Anterior cingulate cortex (tissue), 58 donors: ENCODE data around the gene PER2.
"Not testable (repeated sequence)": the region's sequence is repeated elsewhere in the genome, so short reads cannot be mapped to it uniquely, and the experiment has no call there.

Experiments used
- DNase-seq, 58 donors: peaks; one replicate each; lab custom pipeline; 2025; lab: John Stamatoyannopoulos, UW

Gene PER2, protein sequence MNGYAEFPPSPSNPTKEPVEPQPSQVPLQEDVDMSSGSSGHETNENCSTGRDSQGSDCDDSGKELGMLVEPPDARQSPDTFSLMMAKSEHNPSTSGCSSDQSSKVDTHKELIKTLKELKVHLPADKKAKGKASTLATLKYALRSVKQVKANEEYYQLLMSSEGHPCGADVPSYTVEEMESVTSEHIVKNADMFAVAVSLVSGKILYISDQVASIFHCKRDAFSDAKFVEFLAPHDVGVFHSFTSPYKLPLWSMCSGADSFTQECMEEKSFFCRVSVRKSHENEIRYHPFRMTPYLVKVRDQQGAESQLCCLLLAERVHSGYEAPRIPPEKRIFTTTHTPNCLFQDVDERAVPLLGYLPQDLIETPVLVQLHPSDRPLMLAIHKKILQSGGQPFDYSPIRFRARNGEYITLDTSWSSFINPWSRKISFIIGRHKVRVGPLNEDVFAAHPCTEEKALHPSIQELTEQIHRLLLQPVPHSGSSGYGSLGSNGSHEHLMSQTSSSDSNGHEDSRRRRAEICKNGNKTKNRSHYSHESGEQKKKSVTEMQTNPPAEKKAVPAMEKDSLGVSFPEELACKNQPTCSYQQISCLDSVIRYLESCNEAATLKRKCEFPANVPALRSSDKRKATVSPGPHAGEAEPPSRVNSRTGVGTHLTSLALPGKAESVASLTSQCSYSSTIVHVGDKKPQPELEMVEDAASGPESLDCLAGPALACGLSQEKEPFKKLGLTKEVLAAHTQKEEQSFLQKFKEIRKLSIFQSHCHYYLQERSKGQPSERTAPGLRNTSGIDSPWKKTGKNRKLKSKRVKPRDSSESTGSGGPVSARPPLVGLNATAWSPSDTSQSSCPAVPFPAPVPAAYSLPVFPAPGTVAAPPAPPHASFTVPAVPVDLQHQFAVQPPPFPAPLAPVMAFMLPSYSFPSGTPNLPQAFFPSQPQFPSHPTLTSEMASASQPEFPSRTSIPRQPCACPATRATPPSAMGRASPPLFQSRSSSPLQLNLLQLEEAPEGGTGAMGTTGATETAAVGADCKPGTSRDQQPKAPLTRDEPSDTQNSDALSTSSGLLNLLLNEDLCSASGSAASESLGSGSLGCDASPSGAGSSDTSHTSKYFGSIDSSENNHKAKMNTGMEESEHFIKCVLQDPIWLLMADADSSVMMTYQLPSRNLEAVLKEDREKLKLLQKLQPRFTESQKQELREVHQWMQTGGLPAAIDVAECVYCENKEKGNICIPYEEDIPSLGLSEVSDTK (N-terminal part only)

DNA sequence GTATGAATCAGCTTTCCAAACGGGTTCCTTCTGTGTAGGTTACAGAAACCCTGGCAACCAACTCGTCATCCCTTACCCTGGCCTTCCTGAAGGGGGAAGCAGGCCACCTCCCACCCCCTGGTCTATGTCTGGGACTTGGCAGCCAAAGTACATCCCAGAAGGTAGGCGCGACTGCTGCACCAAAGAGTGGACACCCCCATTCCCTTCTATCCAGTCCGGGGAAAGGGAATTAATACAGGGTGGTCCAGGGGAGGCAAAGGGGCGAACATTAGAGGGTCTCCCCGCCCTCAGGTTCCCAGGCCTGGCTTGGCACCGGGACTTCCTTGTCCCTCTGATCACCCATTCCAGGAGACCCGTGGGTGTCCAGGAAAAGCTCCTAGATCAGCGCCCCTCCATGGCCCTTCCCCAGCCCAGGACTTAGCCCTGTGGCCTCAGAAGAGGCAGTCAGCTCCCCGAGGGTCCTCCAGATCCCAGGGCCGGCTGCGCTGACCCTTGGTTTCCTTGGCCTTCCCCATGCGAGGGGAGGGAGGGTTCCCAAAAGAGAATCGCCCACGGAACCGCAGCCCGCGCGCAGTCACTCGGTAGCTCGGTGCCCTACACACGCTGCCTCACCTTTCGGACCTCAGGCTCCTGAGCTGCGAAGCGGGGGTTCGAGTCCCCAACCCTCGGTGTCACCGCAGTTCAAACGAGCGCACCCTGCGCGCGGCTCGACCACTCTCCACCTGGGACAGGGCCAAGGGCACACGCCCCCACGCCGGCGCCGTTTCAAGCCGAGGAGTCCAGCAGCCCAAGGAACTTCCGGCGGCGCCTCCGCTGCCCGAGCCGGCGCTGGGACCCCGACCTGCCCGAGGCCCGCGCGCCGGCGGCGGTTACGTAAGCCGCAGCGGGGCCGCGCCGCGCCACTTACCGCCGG is at the start of gene PER2:
TSS of gene PER2 (minus strand) at position 874 of the 913 bp plus-strand sequence. CDS start 10,674 bp downstream, outside the sequence.
- DNase-seq: peak in 44 of 58 donors; percentile 17 to 74 (median 44)

DNA sequence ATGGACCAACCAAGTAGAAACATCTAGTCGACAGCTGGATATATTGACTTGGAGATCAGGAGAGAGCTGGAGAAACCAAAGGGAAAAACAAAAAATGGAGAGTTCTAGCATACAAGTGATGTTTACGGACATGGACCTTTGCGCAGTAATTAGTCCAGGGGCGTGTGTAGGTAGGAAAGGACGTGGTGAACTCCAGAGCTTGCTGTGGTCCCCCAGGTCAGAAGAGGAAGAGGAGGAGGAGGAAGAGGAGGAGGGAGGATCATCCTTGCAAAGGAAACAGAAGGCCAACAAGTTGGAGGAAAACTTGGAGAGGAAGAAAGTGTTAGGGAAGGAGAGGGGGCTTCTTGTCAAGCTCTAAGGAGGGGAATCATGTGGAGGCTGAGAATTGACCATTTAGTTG is 49.4 kb upstream of the PER2 start:
- no peak for DNase-seq

DNA sequence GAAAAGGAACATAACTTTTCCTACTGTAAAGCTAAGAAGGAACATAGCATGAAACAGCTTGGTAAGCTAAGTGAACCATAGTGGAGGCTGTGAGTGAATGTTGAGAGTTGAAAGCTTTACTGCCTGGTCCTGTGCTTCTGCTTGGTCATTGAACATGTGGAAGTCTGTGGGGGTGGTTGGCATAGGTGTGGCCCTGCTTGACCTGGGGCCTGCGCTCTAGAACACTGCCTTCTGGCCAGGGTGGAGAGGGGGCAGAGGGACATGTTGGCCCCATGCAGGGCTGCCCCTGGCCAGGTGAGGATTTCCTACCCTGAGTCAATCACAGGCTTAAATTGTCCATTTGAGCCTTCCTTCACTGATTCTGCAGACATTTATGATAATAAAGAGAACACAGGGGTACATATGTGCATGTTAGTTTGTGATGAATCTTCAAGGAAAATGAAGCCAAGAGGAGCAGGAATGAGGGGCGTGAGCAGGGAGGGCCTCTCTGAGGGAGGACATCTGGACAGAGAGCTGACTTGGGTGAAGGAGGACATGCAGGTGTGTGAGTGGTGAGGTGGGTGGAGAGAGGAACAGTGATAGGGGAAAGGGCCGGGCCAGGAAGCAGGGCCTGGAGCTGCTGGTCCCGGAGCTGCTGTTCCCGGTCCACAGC is 48.5 kb upstream of the PER2 start:
- DNase-seq: no peak

DNA sequence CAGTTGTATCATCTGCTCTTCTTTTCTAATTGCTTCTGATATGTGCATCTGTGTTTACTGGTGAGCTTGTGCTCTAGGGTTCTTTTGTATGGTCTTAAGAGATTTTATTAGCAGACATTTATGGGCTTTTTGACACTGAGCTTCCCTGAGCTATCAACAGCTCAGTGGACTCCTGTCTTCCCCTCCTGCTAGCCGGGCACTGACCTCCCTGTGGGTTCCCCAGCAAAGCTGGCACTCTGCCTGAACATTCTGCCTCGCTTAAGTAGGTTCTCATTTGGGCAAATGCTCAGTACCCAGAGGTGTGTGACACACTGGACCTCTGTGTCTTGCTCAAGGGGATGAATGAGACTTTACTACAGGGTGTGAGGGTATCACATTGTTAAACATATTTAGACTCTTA is 47.7 kb upstream of the PER2 start:
- no peak for DNase-seq

DNA sequence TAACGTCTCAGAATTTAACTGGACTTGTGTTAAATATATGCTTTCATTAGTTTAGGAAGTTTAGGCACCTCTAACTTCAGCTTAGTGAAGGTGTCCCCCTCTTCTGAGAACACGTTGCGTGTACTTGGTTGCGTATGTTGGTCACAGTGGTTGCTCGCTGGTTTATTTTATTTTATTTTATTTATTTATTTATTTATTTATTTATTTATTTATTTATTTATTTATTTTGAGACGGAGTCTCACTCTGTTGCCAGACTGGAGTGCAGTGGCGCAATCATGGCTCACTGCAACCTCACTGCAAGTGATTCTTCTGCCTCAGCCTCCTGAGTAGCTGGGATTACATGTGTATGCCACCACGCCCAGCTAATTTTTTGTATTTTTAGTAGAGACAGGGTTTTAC is 47.2 kb upstream of the PER2 start:
- not testable (repeated sequence) for DNase-seq

DNA sequence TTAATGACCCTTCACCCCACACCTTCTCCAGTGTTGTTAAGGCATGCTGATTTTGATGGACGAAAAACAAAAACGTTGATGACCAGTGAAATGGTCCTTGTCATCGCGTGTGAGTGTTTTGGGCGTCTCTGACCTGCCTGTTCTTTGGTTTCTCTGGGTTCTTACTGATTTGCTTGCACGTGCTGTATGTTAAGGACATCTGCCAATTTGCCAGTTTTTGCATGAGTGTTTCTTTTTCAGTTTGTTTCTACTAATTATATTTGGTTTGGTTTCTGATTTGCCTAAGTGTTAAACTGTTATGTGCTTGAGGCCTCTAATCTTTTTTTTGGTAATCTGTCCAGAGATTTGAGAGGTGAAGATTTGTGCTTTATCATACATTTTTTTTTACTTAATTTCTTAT is 46.5 kb upstream of the PER2 start:
- no peak for DNase-seq

DNA sequence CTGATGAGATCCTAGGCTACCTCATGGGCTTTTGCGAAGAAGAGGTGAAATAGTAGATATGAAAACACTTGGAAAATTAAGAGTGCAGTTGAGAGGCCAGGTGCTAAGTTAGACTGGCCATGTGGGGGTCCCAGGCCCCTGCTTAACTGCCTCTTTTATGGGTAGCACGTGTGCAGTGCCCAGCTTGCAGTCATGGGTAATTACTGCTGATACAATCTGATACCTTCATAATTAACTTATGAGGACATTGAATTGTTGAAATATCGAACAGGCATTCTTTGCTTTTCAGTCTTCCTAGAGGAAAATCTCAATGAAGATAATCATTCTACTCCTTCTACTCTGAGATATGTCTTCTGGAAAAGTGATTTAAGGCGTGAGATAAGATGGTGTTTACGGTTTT is 43.5 kb upstream of the PER2 start:
- no peak for DNase-seq

DNA sequence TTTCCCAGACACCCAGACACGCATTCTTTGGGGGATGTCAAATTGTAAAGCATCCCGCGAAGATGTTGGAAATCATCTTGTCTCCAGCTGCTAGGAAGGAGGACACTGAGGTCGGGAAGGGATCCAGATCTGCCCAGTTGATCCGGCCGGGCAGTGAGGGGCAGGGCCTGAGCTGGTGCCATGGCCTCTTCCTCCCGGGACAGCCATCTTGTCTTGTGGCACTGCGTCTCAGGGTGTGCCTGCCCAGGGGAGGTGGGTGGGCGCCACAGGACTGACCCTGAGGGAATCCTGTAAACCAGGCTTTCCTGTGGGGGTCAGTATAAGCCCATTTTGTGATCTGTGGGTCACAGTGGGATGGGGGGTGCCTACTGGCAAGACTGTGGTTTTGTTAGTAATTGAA is 42.0 kb upstream of the PER2 start:
- DNase-seq: no peak

DNA sequence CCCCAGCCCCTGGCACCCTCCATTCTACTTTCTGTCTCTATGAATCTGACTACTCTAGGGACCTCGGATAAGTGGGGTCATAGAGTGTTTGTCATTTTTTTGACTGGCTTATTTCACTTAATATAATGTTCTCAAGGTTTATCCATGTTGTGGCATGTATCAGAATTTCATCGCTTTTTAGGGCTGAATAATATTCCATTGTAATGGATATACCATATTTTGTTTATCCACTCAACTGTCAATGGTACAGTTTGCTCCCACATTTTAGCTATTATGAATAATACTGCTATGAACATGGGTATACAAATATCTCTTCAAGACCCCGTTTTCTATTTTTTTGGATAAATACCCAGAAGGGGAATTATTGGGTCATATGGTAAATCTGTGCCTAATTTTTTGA is 39.3 kb upstream of the PER2 start:
- no peak for DNase-seq

DNA sequence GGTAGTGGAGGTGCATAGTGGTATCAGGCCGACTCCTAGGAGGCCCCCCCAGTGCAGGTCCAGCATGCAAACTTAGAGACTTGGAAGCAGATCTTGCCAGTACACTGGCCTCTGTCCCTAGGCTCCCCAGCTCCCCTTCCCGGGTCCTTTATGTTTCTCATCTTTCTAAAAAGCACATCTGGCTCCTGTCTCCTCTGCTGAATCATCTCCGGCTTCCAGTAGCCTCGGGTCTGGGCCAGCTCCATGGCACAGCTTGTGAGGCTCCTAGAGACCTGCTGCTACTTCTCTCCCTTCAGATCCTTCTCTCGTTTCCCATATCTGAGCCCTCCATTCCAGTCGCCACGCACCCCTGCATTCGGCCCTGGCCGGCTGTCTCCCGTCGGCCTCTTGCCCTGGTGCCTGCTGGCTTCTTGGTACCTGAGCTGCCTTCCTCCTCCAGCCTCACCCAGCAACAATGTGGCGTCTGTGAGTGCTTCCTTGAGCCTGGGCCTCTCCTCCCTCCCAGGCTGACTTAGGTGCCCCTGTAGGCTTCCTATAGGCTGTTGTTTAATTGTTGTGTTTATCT is 38.5 kb upstream of the PER2 start:
- DNase-seq: no peak

DNA sequence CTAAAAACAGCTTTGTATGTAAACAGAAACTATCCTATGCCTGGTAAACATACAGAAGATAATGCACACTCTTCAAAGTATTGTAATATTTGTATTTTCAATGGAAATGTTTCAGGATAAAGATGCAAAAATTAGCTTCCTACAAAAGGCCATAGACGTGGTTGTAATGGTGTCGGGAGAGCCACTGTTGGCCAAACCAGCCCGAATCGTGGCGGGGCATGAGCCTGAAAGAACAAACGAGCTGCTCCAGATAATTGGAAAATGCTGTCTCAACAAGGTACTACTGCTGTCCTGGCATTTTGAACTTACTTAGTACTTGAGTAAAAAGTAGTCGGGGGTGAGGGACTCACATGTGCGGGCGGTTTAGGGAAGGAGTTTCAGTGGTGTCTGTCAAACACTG is 37.3 kb upstream of the PER2 start:
- no peak for DNase-seq

DNA sequence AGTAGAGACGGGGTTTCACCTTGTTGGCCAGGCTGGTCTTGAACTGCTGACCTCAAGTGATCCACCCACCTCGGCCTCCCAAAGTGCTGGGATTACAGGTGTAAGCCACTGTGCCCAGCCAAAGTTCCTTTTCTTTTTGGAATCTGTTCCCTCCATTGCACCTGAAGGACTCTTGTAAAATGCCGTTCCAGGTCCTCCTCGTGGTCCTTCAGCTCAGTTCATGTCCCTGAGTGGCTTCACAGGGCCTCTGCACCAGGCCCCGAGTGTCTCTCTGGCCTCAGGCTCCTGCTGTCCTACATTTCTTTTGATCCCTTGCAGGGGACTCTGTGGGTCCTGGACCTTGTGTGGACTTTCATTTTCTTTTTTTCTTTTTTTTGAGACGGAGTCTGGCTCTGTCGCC is 35.8 kb upstream of the PER2 start:
- not testable (repeated sequence) for DNase-seq

DNA sequence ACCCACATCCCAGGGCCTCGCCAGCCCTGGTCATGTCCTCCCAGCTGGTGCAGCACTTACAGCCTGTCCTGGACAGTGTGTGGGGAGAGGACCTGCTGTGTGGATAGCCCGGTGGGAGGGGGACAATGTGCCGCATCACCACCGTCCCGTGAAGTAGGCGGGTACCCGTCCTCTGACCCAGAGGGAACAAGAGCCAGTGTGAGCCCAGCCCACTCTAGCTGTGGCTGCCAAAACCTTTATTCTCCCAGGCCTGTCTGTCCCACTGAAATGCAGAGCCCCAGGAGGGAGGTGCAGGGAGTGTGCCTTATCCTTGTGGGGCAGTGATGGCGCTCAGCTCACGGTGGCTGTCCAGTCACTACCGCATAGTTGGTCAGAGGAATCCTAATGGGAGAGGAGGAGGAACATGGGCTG is 33.6 kb upstream of the PER2 start:
- no peak for DNase-seq

DNA sequence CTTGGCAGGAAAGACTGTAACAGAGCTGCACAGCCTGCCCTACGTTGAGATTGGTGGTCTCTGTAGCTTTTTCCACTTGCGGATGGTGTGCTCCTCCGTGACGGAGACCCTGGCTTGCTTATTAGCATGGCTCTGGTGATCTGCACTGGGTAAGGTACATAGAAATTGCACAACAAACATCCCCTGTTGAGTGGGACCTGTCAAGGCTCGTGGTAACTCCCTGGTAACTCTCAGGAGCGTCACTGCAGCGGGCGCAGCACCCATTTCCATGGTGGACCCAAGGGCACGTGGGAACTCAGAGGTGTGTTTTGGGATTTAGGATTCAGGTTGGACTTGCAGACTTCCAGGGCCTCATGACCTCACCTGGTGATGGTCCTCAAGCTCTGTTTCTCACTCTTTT is 33.1 kb upstream of the PER2 start:
- DNase-seq: no peak

DNA sequence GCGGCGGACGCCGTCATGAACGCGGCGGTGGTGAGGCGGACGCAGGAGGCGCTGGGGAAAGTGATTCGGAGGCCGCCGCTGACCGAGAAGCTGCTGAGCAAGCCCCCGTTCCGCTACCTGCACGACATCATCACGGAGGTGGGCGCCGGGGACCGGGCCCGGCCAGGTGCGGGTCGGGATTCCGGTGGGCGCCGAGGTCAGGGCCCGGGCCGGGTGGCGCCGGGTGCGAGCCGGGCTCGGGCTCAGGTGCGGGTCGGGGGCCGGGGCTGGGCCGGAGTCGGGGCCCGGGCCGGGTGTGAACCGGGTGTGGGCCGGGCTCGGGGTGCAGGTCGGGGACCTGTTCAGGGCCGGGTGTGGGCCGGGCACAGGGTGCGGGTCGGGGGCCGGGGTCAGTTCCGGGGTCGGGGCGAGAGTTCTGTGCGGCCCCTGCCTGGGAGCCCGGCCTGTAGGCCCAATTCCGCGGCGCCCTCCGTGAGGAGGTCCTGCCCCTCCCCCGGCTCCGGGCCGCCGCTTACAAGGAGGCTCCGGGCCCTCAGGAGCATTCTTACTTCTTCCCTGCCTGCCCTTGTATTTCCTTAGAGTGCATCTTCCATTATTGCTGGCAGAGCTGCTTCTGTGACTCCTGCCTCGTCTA is 32.4 kb upstream of the PER2 start:
- peak in 2 of 58 donors; percentile 41 to 63 for DNase-seq

DNA sequence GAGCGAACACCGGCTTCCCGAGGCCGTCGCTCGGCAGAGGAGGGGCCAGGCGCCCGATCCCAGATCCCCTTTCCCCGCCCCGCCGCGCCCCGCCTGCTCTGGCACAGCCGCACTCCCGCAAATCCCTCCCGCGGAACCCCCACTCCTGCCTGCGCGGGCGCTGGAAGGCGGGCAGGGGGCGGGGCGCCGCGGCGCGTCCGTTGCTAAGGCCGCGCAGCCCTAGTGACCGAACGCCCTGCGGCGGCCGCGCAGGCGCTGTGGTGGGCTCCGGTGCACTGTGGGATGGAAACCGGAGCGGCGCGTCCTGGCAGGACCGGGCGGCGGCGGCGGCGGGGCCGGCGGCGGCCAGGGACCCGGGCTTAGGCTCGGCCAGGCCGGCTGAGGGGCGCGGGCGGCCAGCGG is 31.8 kb upstream of the PER2 start, which contains the start of gene TRAF3IP1:
TSS of gene TRAF3IP1 (plus strand) at position 273 of the 402 bp plus-strand sequence. CDS start 145 bp downstream, outside the sequence.
- peak; percentile 27 to 96 (median 88) for DNase-seq

DNA sequence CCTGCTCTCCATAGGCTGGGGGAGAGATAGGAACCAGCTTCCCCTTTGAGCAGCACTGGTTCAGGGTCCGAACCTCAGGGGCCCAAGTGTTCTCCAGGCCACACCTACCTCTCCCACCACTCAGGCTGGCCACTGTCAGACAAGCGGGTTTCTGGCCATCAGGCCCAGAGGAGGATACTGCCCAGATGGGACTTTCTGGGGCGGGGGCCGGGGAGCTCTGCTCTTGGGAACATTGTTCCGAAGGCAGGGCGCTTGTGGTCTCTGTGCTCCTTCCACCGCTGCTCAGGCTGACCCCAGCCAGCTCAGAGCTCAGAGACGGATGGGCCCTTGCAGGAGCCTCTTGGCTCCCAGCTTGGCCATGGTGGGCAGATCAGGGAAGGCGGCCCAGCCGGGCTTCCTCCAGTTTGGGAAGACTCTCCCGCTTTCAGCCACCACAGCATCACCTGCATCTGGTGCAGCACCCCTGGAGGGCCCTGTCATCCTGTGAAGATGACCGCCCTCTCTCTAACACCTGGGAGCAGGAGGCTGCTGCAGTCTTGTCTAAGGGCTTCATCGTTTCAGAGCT is 26.7 kb upstream of the PER2 start:
- DNase-seq: no peak

DNA sequence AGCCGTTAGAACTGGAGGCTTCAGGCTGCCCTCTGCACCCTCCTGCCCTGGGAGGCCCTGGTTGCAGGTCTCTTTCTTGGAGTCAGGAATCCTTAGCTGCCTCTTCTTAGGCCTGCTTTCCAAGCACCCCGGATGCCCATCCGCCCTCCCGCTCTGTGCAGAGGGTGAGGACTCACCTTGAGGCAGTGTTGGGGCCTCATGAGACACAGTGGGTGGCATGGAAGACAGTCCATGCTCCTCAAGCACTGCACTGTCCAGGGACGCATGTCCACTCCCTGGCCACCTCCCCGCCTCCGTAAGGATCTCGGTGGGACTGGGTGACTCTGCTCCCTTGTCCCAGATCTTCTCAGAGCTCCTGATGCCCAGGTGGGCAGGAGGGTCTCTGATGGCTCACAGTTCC is 26.2 kb upstream of the PER2 start:
- DNase-seq: no peak
